Measurements from ENCODE around the gene CDK6.

- TF ChIP-seq POLR2A (IDR thresholded peaks at IDR 0.05) (no peak), CTCF (IDR thresholded peaks at IDR 0.05) (no peak), EP300 (IDR thresholded peaks at IDR 0.05; ENCODE audit: low read depth) (no peak)
Measured at GRCh38 chr7:92799446-92800211, 36.7 kb downstream of the CDK6 start.

All from transverse colon (tissue), 3 donors.